Central memory CD4-positive, alpha-beta T cell (primary cell): ENCODE measurements around the gene CD47.

Experiments
- DNase-seq: peaks from one replicate; pipeline ENCODE4 v3.0.0; 2022

The CD47 gene

DNA sequence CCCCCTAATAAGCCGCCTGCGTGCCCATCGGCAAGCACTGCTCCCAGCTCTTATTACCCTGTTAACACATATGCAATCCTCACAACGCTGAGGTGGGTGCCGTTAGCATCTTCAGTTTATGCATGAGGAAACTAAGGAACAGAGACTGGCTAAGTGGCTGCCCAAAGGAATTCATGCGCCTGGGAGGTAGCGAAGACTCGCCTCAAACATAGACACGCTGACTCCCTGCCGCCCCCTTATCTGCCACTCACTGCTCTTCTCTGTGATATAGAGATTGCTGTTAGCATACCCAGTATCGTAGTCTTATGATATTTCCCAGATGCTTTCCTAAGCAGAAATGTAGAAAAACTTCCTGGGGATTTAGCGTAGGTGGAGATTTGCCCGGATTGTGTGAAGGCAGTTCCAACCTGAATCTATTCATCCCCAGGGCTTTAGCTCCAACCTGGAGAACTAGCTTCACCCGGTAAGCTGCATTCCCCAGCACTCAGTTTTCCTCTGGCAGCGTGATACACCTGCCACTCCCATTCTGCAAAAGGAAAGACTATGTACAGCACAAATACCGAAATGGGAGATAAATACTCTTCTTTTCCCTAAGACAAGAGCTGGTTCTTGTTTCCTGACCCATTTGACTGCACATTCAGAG, 23.7 kb upstream of the CD47 start:
- no peak for DNase-seq

DNA sequence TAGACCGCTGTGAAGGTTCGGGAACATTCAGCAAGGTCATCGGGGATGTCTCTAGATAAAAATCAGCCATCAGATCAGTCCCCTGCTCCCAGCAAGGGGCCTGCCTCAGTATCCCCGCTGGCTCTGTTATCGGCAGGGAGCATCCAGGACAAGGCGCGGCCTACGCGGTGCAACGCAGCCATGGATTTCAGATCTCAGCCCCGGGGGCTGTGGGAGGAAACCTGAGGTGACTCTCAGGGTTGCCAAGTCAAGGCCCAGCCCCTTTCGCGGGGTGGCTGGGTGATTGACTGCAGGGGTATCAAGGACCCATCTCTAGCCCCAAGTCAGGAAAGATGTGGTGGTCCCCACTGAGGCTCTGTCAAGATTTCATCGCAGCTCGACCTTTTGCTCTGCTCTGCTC, 23.1 kb upstream of the CD47 start:
- no peak for DNase-seq

DNA sequence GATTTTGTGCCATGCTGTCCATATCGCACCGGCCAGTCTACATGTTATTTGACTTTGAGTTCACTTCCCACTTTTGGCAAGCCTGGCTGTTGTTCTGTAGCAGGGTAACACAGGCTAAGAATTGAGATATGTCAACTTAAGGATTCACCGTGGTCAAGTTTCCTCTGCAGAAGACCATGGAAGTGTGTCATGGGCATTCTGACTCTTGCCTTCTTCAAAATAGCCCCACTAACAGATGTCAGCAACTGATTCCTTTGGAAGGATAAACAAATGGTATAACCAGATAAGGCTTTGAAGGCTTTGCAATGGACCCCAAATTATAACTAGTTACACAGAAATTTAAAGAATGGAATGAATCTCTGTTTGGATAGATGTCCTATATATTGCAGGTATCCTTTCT, 20.1 kb upstream of the CD47 start:
- DNase-seq, result no peak

DNA sequence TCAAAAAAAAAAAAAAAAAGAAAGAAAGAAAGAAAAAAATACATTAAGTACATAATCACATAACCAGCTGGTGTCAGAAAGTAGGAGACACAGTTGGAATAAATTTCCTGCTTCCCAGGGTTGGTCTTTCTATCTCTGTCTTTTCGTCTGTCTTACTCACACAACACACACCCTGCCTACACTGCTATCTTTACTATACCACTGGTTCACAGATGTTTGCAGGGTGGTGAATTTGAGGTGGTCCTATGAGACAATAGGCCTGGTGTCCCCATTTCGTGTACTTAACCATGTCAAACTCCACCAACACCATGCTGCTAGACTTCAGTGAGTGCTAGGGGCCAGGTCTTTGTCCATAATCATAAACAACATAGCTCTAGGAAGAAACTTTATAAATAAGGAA, 17.6 kb upstream of the CD47 start:
- no peak for DNase-seq

DNA sequence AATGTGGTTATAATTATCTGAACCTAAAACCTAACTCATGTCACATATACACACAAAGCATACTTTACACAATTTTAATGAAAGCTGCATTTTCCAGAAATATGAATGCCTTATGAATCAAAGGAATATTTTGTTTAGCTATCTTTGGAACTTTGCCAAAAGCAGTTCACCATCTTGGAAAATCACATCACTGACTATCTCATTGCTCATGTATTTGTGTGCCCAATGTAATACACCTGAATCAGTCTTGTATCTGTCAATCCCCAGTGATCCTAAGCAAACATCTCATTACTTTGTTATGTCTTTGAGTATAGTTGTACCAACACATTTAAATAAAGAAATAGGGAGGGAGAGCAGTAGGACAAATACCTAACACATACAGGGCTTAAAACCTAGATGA, 15.6 kb upstream of the CD47 start:
- no peak for DNase-seq

DNA sequence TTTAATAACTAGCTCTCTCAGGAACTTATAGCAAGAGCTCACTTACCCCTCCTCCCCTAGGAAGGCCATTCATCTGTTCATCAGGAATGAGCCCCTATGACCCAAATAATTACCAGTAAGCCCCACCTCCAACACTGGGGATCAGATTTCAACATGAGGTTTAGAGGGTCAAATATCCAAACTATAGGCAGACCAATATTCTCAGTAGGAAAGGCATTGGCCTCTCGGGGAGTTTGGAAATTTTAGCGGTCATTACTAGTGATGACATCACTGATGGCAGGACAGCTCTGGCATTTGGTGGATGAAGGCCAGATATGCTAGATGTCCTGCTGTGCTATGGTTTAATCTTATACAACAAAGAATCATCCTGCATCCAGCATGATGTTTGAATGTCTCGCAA, 15.2 kb upstream of the CD47 start:
- no peak for DNase-seq

DNA sequence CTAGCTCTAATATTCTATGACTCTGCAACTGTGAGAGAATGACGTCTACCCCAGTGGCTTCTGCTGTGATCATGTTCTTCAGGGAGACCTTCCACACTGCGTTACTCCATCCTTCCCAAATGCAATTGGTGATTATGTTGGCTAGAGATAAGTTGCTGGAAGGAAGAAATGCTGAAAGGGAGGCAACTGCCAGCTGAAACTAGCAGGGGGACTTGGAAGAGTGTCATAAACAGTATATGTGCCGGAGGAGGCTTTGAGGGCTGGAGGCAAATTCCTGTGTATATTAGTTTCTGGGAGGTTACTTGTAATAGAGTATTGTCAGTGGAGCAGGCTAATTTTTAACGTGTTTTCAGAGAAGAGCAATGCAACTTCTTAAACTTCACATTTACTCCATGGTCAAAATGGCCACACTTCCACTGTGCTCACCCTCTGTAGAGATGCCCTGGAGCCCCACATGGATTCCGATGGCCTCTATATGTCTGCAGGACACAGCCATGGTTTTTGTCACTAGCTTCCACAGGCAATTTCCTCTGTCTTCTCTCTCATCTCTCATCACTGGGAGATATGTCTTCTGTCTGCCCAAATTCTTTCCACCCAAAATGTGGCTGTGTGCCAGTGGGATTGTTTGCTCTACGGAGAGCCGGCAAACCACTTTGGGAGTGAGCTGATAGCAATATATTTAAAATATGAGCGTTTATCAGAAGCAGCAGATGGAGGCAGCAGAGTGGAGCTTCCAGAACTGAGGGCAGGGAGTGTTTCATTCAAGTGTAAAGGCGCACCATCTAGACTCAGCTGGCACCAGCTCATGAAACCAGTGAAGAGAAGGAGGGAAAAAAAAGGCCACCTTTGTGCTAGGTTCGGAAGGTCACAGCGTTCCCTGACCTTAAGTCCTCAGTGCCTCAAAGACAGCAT, 13.3 kb upstream of the CD47 start:
- no peak for DNase-seq

DNA sequence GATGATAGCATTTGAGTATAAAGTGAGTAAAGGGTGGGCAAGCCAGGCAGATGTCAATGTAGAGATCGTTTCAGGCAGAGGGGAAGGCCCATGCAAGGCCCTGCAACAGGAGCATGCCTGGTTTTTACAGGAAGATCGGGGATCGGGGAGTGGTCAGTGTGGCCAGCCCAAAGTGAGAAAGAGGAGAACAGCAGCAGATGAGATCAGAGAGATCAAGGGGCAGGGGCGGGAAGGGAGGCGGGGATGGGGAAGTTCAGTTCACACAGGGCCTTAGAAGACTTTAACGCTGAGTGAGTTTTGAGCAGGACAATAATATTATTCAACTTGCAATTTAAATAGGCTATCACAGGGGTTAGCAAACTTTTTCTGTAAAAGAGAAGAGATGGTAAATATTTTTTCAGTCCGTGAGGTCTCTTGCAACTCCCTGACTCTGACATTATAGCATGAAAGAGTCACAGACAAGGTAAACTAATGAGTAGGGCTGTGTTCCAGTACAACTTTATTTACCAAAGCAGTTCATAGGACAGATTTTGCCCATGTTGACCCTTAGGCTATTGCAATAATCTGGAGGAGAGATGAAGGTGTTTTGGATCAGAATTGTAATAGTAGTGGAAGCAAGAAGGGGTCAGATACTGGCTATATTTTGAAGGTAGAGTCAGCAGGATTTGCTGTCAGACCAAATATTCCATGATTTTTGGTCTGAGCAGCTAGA, 12.4 kb upstream of the CD47 start:
- no peak for DNase-seq

DNA sequence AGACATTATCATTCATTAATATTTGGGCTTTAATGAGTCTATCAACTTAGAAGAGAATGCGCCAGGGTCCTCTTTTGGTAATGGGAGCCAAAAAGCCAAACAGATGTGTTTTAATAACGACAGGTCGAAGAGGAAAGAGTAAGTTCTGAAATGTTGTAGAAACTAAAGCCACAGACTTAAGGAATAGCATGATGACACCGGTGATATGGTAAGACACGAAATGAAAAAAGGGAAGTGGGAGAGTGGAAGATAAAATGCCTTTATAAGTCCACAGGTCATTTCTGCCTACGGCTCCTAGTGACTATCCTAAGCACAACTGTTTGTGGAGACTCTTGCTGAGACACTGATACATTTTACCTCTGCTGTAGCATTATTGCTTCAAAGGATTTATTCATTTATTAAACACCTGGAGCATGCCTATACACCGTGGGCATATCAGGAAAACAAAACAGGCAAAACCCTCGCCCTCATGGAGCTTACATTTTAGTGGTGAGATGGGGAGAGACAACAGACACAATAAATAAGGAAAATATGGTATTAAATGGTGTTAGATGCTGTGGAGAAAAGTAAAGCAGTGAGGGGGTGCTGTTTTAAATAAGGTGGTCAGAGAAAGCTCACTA, 11.7 kb upstream of the CD47 start:
- DNase-seq, result no peak

DNA sequence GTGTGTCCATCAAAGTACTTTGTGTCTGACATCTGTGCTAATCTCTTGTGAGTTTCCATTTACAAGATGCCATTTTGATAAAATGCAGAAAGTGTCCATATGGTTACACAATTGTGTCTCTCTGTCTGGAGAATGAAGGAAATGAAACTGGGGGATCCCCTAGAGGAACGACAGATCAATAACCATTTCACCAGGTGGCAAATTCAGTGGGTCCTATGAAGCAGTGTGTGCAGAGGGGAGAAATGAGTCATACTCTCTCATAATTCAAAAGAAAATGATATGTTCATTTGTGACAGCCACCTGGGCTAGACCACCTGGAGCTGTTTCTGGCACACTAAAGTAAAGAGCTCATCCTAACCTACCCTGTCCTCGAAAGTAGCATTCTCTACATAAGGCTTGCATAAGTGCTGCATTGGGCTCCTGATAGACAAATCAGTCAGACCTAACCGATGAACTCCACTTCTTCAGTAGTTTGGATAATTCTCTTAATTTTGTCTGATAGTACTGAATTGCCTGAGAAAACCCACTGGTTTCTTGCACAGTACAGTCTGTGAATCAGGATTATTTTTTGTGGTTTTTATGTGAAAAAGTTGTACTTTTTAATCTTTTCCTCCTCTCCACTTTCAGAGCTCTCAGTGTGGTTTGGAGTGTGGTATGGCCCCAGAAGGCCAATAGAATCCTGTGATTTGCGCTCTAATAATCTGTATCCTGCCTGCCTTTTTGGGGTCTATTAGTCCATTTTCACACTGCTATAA, 10.3 kb upstream of the CD47 start:
- peak; percentile 25 for DNase-seq

DNA sequence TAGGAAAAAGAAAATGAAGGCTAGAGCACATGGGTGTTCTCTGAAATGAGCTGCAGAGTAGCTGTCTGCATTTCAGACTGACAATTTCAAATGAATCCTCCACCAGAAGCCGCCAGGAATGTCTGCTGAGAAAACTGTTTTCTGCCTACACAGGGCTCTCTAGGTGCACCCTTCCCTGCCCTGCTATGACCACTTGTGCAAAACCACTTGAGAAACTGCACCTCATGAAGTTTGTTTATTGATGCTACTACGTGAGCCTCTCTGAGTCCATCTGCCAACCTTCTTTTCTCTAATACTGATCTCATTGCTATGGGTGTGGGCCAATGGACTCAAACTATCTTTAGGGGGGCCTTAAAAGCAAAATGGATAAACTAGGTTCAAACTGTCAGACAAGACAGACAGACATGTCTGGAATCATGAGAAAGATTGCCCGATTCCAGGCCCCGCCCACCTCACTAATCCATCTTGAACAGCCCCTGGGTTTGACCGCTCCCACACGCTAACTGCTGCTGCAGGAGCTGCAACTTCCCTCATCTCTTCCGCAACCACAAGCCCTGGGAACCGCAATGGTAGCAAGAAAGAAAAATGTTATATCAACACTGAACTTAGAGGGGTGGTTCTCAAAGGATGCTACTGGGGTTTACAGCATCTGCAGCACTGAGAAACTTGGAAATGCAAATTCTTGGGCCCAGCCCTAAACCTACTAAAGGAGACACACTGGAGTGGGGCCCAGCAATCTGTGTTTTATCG, 9.0 kb upstream of the CD47 start:
- DNase-seq, result no peak

DNA sequence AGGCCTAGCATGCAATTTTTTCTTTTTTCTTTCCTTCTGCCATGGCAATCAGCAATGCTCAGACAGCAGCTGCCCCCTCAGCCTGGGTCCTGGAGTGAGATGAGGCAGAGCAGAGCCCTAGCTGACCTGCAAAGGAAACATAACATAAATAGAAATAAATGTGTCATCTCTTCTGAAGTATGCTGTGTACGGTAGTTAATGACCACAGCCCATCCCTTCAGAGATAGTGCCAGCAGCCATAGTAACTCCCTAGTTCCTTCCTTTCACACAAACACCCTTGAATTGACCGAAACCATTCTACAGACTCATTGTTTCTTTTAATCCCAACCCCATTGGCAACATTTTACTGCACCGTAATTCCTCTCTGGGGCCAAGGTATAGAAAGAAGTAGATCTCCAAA, 8.4 kb upstream of the CD47 start:
- no peak for DNase-seq

DNA sequence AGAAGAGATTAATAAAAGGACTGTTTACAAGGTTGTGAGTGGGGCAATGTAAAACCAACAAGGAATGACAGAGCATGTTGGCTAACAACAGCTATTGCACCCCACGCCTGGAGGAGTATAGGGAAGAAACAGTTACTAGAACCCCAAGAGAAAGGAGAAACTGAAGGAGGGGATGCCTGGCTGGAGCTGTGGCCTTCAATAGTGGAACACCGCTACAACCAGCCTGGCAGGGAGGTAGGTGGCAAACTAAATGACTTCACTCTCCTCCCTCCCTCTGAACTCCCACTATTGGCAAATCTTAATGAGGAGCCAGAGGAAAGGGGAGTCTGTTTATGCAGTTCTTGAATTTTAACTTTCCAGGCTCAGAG, 7.2 kb upstream of the CD47 start:
- no peak for DNase-seq

DNA sequence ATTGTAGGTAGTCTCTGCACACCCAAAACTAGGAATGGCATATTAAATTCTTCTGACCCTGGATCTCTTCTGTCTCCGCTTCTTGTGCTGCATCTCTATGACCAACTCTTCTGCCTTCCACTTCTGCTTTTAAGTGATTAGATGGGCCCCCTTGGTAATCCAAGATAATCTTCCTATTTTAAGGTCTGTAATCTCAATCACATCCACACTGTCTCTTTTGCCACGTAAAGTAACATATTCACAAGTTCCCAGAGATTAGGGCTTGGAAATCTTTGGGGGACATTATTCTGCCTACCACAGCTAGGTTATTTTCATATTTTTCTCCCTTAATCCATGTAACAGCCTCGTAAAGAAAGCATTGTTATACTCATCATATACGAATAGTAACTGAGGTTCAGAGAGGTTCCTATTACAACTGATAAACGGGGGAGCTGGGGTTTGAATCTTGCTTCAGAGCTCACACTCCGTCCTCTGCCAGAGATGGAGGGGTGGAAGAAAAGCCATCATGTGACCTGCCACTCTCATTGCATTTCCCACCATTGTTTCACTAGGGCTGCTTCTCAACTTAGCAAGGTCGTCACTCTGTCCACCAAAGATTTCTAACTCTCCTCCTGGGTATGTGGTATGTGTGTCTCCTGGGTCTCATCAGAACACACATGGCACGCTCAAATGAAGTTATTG, 6.6 kb upstream of the CD47 start:
- no peak for DNase-seq

DNA sequence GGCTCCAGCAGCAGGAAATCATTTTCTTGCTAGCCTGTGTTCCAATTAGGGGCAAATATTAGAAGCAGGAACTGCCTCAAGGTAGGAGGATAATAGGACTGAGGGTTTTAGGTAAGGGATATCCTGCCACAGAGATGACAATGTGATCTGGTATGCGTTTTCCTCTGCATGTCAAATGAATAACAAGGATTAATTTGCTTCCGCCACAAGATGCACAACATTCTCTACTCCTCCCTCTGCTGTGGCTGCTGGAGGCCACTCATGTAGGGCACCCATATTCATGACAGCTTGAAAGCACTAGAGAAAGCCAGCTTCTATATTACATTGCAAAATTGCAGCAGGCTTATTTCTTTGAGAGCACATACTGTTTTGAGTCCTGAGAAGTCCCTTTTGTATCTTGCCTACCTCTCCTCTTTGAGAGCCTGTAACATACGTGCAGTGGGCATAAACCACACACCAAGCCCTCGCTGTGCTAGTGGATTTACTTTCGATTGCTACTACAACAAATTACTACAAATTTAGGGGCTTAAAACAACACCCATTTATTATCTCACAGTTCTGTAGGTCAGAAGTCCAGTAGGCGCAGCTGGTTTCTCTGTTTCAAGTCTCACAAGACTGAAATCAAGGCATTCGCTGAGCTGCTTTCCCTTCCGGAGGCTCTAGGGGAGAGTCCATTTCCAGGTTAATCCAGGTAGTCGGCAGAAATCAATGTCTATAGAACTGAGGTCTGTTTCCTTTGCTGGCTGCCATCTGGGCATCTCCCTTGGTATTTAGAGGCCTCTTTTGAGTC, 5.9 kb upstream of the CD47 start:
- DNase-seq, result no peak

DNA sequence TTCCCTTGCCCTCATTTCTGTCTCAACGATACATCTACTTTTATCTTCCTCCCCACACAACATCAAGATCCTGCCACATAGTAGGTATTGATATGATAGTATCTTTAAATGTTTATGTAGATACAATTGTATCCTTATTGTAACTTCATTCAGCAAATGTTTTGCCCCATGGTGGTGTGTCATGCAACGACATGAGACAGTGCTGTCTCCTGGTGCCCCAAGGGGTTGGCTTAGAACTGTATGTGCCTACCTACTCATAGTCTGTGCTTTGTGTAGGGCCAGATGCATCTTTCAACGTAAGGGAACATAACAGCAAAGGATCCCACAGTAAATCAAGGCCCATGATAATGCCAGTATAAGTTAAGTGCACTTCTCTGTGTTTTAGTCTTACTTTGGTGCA, 2.8 kb upstream of the CD47 start:
- DNase-seq, result no peak

DNA sequence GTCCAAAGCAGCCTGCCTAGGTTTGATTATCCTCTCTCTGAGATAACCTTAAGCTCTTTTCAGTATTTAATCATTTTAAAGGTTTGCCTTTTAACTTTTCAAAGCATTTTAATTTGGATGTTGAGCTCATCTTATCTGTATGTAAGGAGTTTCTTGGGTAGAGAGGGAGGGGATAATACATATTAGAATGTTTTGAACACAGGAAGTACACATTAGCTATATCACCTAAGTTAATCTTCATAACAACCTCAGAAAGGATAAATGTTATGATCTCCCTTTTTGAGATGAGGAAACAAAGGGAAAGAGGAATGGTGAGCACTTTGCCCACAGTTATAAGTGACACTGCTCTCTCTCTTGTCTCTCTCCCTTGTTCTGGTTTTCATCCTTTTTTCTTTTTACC, 2.2 kb upstream of the CD47 start:
- peak; percentile 33 for DNase-seq

DNA sequence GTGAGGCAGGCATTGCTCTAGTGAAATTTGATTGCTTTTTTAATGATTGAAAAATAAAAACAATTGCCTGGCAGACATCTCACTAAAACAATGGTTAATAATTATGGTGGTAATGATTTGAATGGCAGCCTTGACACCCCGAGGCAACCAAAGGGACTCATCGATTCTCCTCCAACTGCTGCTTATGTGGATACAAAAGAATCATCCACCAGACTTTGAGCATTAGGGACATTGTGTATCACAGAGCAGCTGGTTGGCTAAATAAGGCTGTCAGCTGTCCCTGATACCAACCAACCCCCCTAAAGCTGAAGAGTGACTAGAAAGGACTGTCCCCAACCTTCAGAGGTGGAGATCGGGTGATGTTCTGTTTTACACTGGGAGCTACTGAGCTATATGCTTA, 1.7 kb upstream of the CD47 start:
- DNase-seq, result no peak

DNA sequence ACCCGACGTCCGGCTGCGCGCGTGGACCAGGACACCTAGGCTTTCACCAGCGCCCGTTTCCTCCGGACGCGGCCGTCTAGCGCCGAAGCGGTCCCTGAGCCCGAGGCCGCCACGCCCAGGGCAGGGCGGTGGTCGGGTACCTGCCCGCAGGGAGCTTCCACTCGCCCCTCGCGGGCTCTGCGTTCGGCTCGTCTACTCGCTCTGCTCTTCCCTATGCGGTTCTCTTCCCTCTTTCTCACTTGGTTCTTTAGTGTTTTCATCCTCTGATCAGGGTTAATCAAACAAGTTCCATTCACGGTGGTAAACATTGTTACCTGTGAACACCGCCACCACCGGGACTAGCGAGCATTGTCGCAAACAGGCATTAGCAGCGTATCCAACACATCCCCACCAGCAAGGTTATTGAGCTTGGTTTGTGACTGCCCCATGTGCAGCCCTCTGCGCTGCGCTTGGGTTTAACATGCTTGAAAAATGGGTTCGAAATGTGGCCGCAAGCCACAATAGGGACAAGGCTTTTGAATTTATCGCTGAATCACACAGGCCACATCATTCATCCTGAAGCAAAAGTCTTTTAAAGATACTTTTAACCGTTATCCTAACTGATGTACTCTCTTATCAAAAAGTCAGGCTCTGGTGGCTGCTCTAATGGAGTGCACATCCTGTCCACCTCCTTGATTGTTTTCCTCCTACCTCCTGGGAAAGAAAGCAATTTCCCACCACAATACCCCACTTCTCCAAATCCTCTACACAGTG, 843 bp upstream of the CD47 start:
- peak; percentile 57 for DNase-seq
